AG04449 (cell line): ENCODE measurements around the gene UBE2L6.

ENCODE experiments used
- CTCF ChIA-PET: fragments of 350-600 bp; formaldehyde crosslinking; extraction: SDS; loops from one replicate; lab custom pipeline; 2021; ENCODE audit warnings: antibody characterized with exemption; lab: Yijun Ruan, JAX
- POLR2A ChIA-PET: fragments of 400-600, 350-600 bp; formaldehyde crosslinking; extraction: SDS; loops from one replicate; lab custom pipeline; 2020; ENCODE audit warnings: antibody characterized with exemption, inconsistent platforms; lab: Yijun Ruan, JAX
- DNase-seq: peaks from one replicate; pipeline ENCODE4 v3.0.0-alpha.2; 2010; ENCODE audit warnings: low read depth, low spot score
- H3K4me3 ChIP-seq: 2 replicates; pipeline ENCODE4 v1.5.1; 2011; ENCODE audit warnings: low read depth, mild to moderate bottlenecking, control low read depth, low read length
- CTCF ChIP-seq: IDR thresholded peaks from one replicate; pipeline ENCODE4 v1.5.1; 2011; ENCODE audit warnings: mild to moderate bottlenecking, moderate library complexity, low read length, control low read depth, inconsistent platforms; ENCODE audit not compliant: insufficient read depth; ENCODE audit errors: missing control alignments

The UBE2L6 gene

GRCh38 chr11:57571606-57572005 lies 4.1 kb upstream of the UBE2L6 start:
- ChIA-PET POLR2A (interaction anchor here (1.7 kb wide), 1 partner anchor 70 kb away, joined by 5 read pairs; no protein-coding TSS in a partner anchor), CTCF (interaction anchor here (1.3 to 8.0 kb wide), 3 partner anchors 17 to 219 kb away, joined by 3 to 306 read pairs (median 3); no protein-coding TSS in a partner anchor)
- no peak overlapping the region for H3K4me3 ChIP-seq
- TF ChIP-seq CTCF: no peak
- DNase-seq: no peak

DNA sequence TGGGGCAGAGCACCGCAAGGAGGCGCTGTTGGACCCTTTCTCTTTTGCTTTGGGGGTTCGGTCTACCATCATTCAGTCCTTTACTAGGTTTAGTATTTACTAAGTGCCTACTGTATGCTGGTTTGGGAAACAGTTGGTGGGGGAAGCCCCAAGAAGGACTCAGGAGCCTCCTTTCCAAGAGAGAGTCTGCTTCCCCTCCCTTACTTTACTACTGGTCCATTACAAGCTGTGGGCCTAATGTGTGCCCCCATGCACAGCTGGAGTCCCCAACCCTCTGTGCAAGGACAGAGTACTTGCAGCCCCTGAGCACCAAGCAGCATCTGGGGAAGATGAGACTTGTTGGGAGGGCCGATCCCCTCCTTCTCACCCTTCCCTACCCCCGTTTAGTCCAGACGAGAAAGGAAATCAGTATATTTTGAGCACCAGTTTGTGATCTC lies 876 bp upstream of the UBE2L6 start:
- CTCF ChIA-PET: interaction anchor here (0.6 to 8.0 kb wide), 54 partner anchors 9 to 951 kb away, joined by 3 to 306 read pairs (median 4); partner anchors contain the start of genes RTN4RL2, SLC43A1 and SMTNL1
- DNase-seq: no peak
- peak overlapping the region; percentile 89 for H3K4me3 ChIP-seq
- POLR2A ChIA-PET: interaction anchor here (2.1 kb wide), 1 partner anchor 72 kb away, joined by 12 read pairs; no protein-coding TSS in a partner anchor
- TF ChIP-seq CTCF: peak; percentile 94

DNA sequence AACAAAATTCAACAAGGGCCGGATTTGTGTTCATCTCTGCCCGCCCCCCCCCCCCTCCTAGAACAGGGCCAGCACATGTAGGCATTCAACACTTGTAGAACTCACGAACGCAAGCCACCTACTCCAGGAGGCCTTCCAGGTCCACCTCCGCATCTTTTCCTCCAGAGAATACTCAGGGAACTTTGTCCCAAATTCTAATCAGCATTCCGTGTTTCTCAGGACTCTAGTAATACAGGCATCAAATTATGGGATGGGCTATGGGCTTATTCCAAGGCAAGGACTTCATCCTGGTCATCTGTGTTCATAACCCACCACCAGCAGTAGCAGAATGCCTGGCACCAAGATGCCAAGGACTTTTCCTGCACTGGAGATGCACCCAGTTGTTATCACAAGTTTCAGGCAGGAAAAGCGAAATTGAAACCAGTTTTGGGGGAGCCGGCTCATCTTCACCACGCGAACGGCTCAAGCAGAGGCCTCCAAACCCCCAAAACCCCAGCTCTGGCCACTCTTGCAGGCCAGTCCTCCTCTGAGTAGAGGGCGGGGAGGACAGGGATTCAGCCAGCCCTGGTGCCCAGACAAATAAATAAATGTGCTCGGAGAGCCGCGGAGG lies 462 bp downstream of the UBE2L6 start:
- ChIA-PET CTCF (interaction anchor here (0.7 to 8.0 kb wide), 27 partner anchors 8 to 255 kb away, joined by 3 to 306 read pairs (median 6); partner anchors contain the start of gene SLC43A1), POLR2A (interaction anchor here (0.5 to 2.1 kb wide), 5 partner anchors 20 to 165 kb away, joined by 3 to 12 read pairs (median 3); no protein-coding TSS in a partner anchor)
- no peak for TF ChIP-seq CTCF
- DNase-seq: no peak
- H3K4me3 ChIP-seq: peak overlapping the region; percentile 89

- H3K4me3 ChIP-seq: peak overlapping the region; percentile 89
- no peak for DNase-seq
- no peak for TF ChIP-seq CTCF
- CTCF ChIA-PET: interaction anchor here (0.6 to 8.0 kb wide), 7 partner anchors 9 to 222 kb away, joined by 3 to 306 read pairs (median 4); no protein-coding TSS in a partner anchor
- POLR2A ChIA-PET: interaction anchor here (0.5 kb wide), 1 partner anchor 98 kb away, joined by 3 read pairs; no protein-coding TSS in a partner anchor
Measured at GRCh38 chr11:57566005-57566904, 1.2 kb downstream of the UBE2L6 start.

DNA sequence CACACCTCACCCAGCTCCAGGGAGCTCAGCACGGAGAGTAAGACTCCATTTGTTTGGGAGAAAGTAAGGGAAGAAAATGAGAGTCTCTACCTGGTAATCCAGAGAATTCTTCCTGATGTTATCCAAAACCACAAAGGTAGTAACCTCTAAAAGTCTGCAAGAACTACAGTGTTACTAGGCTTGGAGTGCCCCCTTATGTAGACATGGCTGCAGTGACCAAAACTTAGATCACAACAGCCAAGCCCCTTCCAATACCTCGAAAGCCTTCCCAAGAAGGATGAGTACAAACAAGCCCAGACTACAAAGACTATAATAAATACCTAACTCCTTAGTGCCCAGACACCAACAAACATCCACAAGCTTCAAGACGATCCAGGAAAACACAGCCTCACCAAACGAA lies 4.9 kb downstream of the UBE2L6 start:
- no peak overlapping the region for H3K4me3 ChIP-seq
- ChIA-PET POLR2A (no interaction called here), CTCF (interaction anchor here (0.7 to 2.6 kb wide), 4 partner anchors 15 to 82 kb away, joined by 3 to 7 read pairs (median 4); no protein-coding TSS in a partner anchor)
- DNase-seq: no peak
- TF ChIP-seq CTCF: no peak
